ENCODE data around the gene RNF207. TPM values are rescaled to one million over a fixed set of nuclear protein-coding genes. Genes with fewer than 3 reads are reported as not detected.

The RNF207 gene
- total RNA-seq, 1 experiment from 2014 or later = 53.1 TPM

DNA sequence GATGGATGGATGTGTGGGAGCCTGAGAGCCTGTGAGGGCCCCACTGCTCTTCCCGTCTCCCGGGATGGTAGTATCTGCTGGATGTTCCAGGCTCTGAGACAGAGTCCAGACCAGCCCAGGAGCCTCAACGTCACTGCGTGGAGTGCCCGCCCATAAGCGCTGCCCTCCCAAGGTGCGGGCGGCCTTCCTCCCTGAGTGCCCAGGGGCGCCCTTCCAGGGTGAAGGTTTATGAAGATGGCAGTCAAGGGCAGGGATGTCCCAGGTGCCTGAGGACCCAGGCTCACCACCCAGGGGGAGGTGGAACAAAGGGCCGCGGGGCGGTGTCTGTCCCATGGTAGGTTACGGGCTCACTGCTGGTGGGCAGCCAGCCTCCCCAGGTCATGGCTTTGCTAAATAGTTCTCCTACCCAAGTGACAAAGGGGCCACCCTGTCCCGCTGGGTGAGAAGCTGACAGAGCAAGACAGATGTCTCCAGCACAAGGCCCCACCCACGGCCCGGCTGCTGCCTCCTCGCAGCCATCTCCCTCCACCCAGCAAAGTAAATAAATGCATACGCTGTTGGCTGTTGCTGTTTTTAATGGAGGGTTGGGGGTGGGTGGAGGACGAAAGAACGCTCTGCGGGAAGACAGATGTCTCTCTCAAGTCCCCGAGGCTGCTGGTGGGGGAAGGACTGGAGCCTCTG lies 63.9 kb downstream of the RNF207 start:
- Histone ChIP-seq H3K36me3 (ENCODE audit: low read depth) (no peaks in the 10 kb centered on the region), H3K27ac (no peak overlapping the region), H3K79me2 (ENCODE audit: low read depth) (no peaks in the 10 kb centered on the region), H3K4me2 (no peak overlapping the region), H2AFZ (no peak overlapping the region), H4K20me1 (ENCODE audit: insufficient read depth) (no peaks in the 10 kb centered on the region), H3F3A (ENCODE audit: insufficient read depth, low read depth) (no peaks in the 10 kb centered on the region), H3K9me3 (ENCODE audit: insufficient read depth, low read depth) (no peaks in the 10 kb centered on the region), H3K4me3 (no peak overlapping the region), H3K9me2 (ENCODE audit: insufficient read depth) (no peaks in the 10 kb centered on the region), H3K27me3 (ENCODE audit: insufficient read depth, low read depth) (no peaks in the 10 kb centered on the region), H3K4me1 (replicated peaks; ENCODE audit: insufficient read depth) (no peaks in the 10 kb centered on the region)
- no TSS peak for BruUV-seq (replicated peaks)
- intact Hi-C loops (cut with micrococcal nuclease; ENCODE audit: unreplicated experiment) = no loop called here
- TF ChIP-seq, protein P1, sequence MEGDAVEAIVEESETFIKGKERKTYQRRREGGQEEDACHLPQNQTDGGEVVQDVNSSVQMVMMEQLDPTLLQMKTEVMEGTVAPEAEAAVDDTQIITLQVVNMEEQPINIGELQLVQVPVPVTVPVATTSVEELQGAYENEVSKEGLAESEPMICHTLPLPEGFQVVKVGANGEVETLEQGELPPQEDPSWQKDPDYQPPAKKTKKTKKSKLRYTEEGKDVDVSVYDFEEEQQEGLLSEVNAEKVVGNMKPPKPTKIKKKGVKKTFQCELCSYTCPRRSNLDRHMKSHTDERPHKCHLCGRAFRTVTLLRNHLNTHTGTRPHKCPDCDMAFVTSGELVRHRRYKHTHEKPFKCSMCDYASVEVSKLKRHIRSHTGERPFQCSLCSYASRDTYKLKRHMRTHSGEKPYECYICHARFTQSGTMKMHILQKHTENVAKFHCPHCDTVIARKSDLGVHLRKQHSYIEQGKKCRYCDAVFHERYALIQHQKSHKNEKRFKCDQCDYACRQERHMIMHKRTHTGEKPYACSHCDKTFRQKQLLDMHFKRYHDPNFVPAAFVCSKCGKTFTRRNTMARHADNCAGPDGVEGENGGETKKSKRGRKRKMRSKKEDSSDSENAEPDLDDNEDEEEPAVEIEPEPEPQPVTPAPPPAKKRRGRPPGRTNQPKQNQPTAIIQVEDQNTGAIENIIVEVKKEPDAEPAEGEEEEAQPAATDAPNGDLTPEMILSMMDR (conservative IDR thresholded peaks at IDR 0.05) = no peak
- TF ChIP-seq EZH2 (IDR thresholded peaks at IDR 0.05; ENCODE audit: low read depth) = no peak
- ChIA-PET CTCF (no interaction called here), POLR2A (ENCODE audit: unreplicated experiment) (no interaction called here)
- no peak for DNase-seq

- H3K27me3 ChIP-seq (ENCODE audit: insufficient read depth, low read depth) = no peaks in the 10 kb centered on the region
- intact Hi-C loops (cut with micrococcal nuclease; ENCODE audit: unreplicated experiment) = no loop called here
- no peaks in the 10 kb centered on the region for H3K9me2 ChIP-seq (ENCODE audit: insufficient read depth)
- no peak for DNase-seq
- CTCF ChIA-PET = no interaction called here
- no peaks in the 10 kb centered on the region for H3F3A ChIP-seq (ENCODE audit: insufficient read depth, low read depth)
- no peaks in the 10 kb centered on the region for H3K4me1 ChIP-seq (replicated peaks; ENCODE audit: insufficient read depth)
- H3K79me2 ChIP-seq (ENCODE audit: low read depth) = no peaks in the 10 kb centered on the region
- H3K4me3 ChIP-seq = no peak overlapping the region
- BruUV-seq (replicated peaks) = no TSS peak
- POLR2A ChIA-PET (ENCODE audit: unreplicated experiment) = no interaction called here
- H3K9me3 ChIP-seq (ENCODE audit: insufficient read depth, low read depth) = no peaks in the 10 kb centered on the region
- no peak overlapping the region for H3K27ac ChIP-seq
- no peak overlapping the region for H3K4me2 ChIP-seq
- no peaks in the 10 kb centered on the region for H4K20me1 ChIP-seq (ENCODE audit: insufficient read depth)
- H2AFZ ChIP-seq = no peak overlapping the region
- H3K36me3 ChIP-seq (ENCODE audit: low read depth) = no peaks in the 10 kb centered on the region
- TF ChIP-seq, protein P1 (conservative IDR thresholded peaks at IDR 0.05) = no peak
- no peak for TF ChIP-seq EZH2 (IDR thresholded peaks at IDR 0.05; ENCODE audit: low read depth)
These were observed 64.5 kb downstream of the RNF207 start for GRCh38 chr1:6270401-6270800.

Other genes with a start within 250 kb of the RNF207 start
- gene NPHP4, start 213.7 kb upstream of the RNF207 start, total RNA-seq (2021) = 17.9 and 21.5 TPM in 2 replicates
- 19.6 and 21.4 TPM in 2 replicates for gene KCNAB2, start 160.2 kb upstream of the RNF207 start, total RNA-seq (2021)
- gene CHD5, start 25.8 kb upstream of the RNF207 start, total RNA-seq (2021) = 0.50 and 0.63 TPM in 2 replicates
- gene RPL22, start 6.5 kb upstream of the RNF207 start, total RNA-seq (2021) = 408 and 447 TPM in 2 replicates
- 43.9 and 44.3 TPM in 2 replicates for gene ICMT, start 29.8 kb downstream of the RNF207 start, total RNA-seq (2021)
- gene HES3, start 38.1 kb downstream of the RNF207 start, total RNA-seq (2021) = not detected in 2 replicates
- gene GPR153, start 55.0 kb downstream of the RNF207 start, total RNA-seq (2021) = 7.9 and 8.0 TPM in 2 replicates
- gene ACOT7, start 187.6 kb downstream of the RNF207 start, total RNA-seq (2021) = 62.2 and 70.2 TPM in 2 replicates
- 2.1 and 4.2 TPM in 2 replicates for gene HES2, start 213.8 kb downstream of the RNF207 start, total RNA-seq (2021)
- 18.6 and 32.3 TPM in 2 replicates for gene ESPN, start 218.7 kb downstream of the RNF207 start, total RNA-seq (2021)

Measured in PC-9 (cell line).